Esophagus (tissue), 2 donors: Measurements from ENCODE around the gene FAM174B. TPM values are rescaled to one million over a fixed set of nuclear protein-coding genes. Genes with fewer than 3 reads are reported as not detected.
A peak's percentile ranks its signal among the peaks of the same experiment; 100 is the strongest.

Experiments used
- H3K27ac ChIP-seq, 2 donors: one replicate each; pipeline ENCODE4 v1.5.1; 2013; ENCODE audit warnings: low read depth in 2 of 2, mild to moderate bottlenecking in 2 of 2, inconsistent platforms in 1 of 2, low read length in 1 of 2, moderate library complexity in 1 of 2
- H3K27me3 ChIP-seq, 2 donors: one replicate each; pipeline ENCODE4 v1.6.1; 2013; ENCODE audit warnings: low read length in 2 of 2, control low read depth in 1 of 2, mild to moderate bottlenecking in 1 of 2; ENCODE audit not compliant: insufficient read depth in 2 of 2, control insufficient read depth in 1 of 2
- H3K36me3 ChIP-seq, 2 donors: one replicate each; pipeline ENCODE4 v1.6.1; 2013; ENCODE audit warnings: low read length in 1 of 2; ENCODE audit not compliant: control insufficient read depth in 2 of 2, insufficient read depth in 2 of 2
- H3K4me1 ChIP-seq, 2 donors: one replicate each; pipeline ENCODE4 v1.6.1; 2013; ENCODE audit warnings: low read length in 1 of 2; ENCODE audit not compliant: control insufficient read depth in 2 of 2, insufficient read depth in 2 of 2
- H3K4me3 ChIP-seq, 2 donors: one replicate each; pipeline ENCODE4 v1.5.1; 2013; ENCODE audit warnings: low read length in 2 of 2, mild to moderate bottlenecking in 2 of 2, low read depth in 1 of 2, moderate library complexity in 1 of 2
- H3K9me3 ChIP-seq, 2 donors: one replicate each; pipeline ENCODE4 v1.6.1; 2013; ENCODE audit warnings: mild to moderate bottlenecking in 2 of 2, low read depth in 1 of 2, low read length in 1 of 2, moderate library complexity in 1 of 2; ENCODE audit not compliant: control insufficient read depth in 2 of 2, insufficient read depth in 1 of 2
- WGBS, 2 donors: extraction: QIAGEN DNeasy Blood & Tissue Kit; methylation state at CpG; one replicate each; pipeline ENCODE4 v1.1.7; 2013; 5-methylcytosine and 5-hydroxymethylcytosine counted together
- polyA plus RNA-seq, 2 donors: library from polyadenylated mRNA; stranded (reverse); fragments of 200-250 nt; gene quantifications; one replicate each; pipeline ENCODE4 v1.2.3, GENCODE V29; 2013
- donor health status: healthy with polysubstance abuse.
- donor health status: Bipolar disorder and iron deficiency.

FAM174B gene
- polyA plus RNA-seq, 2 donors = 3.7 to 7.3 TPM

- WGBS, 2 donors = 41 to 45% methylated on average over 13 of the region's 13 CpGs
- no peak overlapping the region for H3K4me3 ChIP-seq
- H3K4me1 ChIP-seq = peaks cover 0 to 3% of the 10 kb centered on the region in 2 donors
- H3K27ac ChIP-seq = peak overlapping the region; percentile 40 to 67
- no peaks in the 10 kb centered on the region for H3K9me3 ChIP-seq
- H3K36me3 ChIP-seq = no peaks in the 10 kb centered on the region
- no peaks in the 10 kb centered on the region for H3K27me3 ChIP-seq
Observed at GRCh38 chr15:92667287-92667904, 11.8 kb upstream of the FAM174B start.

DNA sequence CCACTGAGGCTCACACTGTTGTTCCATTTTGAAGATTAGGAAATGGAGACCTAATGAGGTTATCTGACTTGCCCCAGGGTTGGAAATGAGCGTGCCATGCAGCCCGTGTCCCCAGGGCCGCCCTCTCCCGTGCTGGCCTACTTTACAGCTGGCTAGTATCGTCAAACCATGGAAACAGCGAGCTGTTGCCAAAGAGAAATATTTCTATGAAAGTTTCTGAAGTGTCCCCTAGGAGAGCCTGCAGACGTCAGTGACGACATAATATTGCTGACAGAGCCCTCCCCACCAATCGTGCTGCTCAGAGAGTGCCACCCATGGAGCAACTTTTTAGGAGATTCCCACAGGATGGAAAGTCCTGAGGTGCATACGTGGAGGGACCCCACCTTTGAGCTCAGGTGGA, 11.2 kb upstream of the FAM174B start:
- 46 to 62% methylated on average over 10 of the region's 10 CpGs for WGBS, 2 donors
- Histone ChIP-seq H3K27ac (peak overlapping the region; percentile 40 to 67), H3K36me3 (no peaks in the 10 kb centered on the region), H3K27me3 (no peaks in the 10 kb centered on the region), H3K4me3 (no peak overlapping the region), H3K4me1 (peaks cover 0 to 3% of the 10 kb centered on the region in 2 donors), H3K9me3 (no peaks in the 10 kb centered on the region)

- Histone ChIP-seq H3K9me3 (no peaks in the 10 kb centered on the region), H3K36me3 (no peaks in the 10 kb centered on the region), H3K27me3 (no peaks in the 10 kb centered on the region), H3K27ac (peak overlapping the region; percentile 16 to 69), H3K4me1 (peaks cover 0 to 3% of the 10 kb centered on the region in 2 donors), H3K4me3 (no peak overlapping the region)
- WGBS, 2 donors = 16 to 20% methylated on average over 10 of the region's 10 CpGs
Observed at GRCh38 chr15:92665100-92665555, 9.6 kb upstream of the FAM174B start.

- H3K4me3 ChIP-seq = no peak overlapping the region
- no peaks in the 10 kb centered on the region for H3K9me3 ChIP-seq
- H3K27ac ChIP-seq = peak overlapping the region; percentile 33 to 69
- no peaks in the 10 kb centered on the region for H3K27me3 ChIP-seq
- 81 to 84% methylated on average over 12 of the region's 12 CpGs for WGBS, 2 donors
- H3K4me1 ChIP-seq = peaks cover 0 to 3% of the 10 kb centered on the region in 2 donors
- no peaks in the 10 kb centered on the region for H3K36me3 ChIP-seq
Observed at GRCh38 chr15:92664178-92664900, 8.8 kb upstream of the FAM174B start.

- H3K36me3 ChIP-seq = no peaks in the 10 kb centered on the region
- no peaks in the 10 kb centered on the region for H3K27me3 ChIP-seq
- peaks cover 0 to 3% of the 10 kb centered on the region in 2 donors for H3K4me1 ChIP-seq
- 82 to 85% methylated on average over 13 of the region's 13 CpGs for WGBS, 2 donors
- H3K27ac ChIP-seq = no peak overlapping the region
- H3K9me3 ChIP-seq = no peaks in the 10 kb centered on the region
- no peak overlapping the region for H3K4me3 ChIP-seq
Observed at GRCh38 chr15:92663250-92663951, 7.8 kb upstream of the FAM174B start.

DNA sequence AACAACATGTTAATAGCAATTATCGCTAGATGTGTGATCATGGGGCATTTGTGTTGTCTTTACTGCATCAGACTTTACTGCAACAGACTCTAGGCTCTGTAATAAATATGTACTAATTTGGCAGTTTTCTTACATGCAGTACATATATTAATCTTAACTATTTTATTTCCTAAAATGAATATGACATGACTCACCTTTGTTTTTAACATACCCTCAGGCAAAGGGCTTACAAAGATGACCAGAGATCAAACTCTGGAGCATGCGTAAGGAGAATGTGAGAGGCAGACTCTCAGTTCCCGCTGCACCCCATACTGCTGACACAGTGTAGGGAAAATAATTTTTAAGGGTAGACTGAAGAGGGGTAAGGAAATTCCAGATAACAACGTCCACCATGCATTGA, 7.2 kb upstream of the FAM174B start:
- H3K36me3 ChIP-seq = no peaks in the 10 kb centered on the region
- H3K27me3 ChIP-seq = no peaks in the 10 kb centered on the region
- 76 to 84% methylated on average over 4 of the region's 4 CpGs for WGBS, 2 donors
- H3K27ac ChIP-seq = no peak overlapping the region
- H3K4me1 ChIP-seq = peaks cover 0 to 3% of the 10 kb centered on the region in 2 donors
- no peak overlapping the region for H3K4me3 ChIP-seq
- no peaks in the 10 kb centered on the region for H3K9me3 ChIP-seq

GRCh38 chr15:92661956-92662355, 6.4 kb upstream of the FAM174B start:
- no peak overlapping the region for H3K27ac ChIP-seq
- H3K36me3 ChIP-seq = no peaks in the 10 kb centered on the region
- no peaks in the 10 kb centered on the region for H3K27me3 ChIP-seq
- no peak overlapping the region for H3K4me3 ChIP-seq
- H3K9me3 ChIP-seq = no peaks in the 10 kb centered on the region
- no peaks in the 10 kb centered on the region for H3K4me1 ChIP-seq

- H3K4me1 ChIP-seq = no peaks in the 10 kb centered on the region
- H3K27me3 ChIP-seq = no peaks in the 10 kb centered on the region
- H3K36me3 ChIP-seq = no peaks in the 10 kb centered on the region
- 89 to 91% methylated on average over 11 of the region's 11 CpGs for WGBS, 2 donors
- H3K4me3 ChIP-seq = no peak overlapping the region
- no peak overlapping the region for H3K27ac ChIP-seq
- no peaks in the 10 kb centered on the region for H3K9me3 ChIP-seq
Observed at GRCh38 chr15:92661069-92661468, 5.5 kb upstream of the FAM174B start.

GRCh38 chr15:92657486-92657885, 1.9 kb upstream of the FAM174B start:
- Histone ChIP-seq H3K27me3 (no peaks in the 10 kb centered on the region), H3K27ac (no peak overlapping the region), H3K4me3 (no peak overlapping the region), H3K4me1 (peaks cover 3 to 6% of the 10 kb centered on the region in 2 donors), H3K36me3 (no peaks in the 10 kb centered on the region), H3K9me3 (no peaks in the 10 kb centered on the region)
- WGBS, 2 donors = 83 to 88% methylated on average over 5 of the region's 5 CpGs
